ENCODE results near the gene MTRF1L. TPM values are rescaled to one million over a fixed set of nuclear protein-coding genes. Genes with fewer than 3 reads are reported as not detected.

The MTRF1L gene
- total and polyA plus RNA-seq, 2 of the 13 experiments (the other 11 are each of a cell fraction or from before 2014, with no cell fraction given), result 17.6 to 28.7 TPM

DNA sequence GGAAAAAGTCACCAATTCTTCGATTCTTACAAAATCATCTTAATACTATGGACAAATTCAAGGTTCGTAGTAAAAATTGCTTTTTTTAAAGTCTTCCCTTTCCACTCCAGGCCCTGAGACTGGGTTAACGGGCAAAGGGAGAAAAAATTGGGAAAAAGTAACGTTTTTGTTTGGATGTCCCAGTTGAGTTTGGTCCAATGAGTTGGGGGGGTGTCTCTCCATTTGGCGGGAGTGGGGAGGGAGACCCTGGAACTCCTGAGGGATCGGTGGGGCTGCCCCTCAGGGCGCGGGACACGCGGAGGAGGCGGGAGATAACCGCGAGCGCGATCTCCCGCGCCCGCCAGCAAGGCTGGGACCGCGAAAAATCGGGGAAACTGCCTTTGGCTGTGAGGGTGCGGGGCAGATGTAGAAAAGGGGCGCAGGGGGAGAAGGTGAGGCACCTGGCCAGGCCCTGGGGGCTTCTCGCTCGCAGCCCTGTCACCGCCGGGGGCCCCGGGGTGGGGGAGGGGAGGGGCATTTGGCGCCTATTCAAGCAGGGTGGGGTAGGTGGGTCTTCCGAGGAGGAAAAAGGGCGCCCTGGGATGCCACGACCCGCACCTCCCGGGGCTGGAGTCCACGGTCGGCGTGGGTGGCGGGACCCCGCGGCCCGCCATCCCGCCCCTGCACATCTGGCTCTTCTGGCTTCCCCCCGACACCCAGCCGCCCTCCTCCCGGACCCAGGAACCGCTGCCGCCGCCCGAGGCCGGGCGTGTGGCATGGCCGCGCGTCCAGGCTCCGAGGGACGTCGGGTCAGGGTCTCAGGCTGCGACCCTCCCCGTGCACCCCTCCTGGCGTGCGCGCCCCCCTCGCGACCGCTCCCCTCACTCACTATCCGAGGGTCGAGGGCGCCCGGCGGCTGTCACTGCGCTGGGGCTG lies 20.3 kb downstream of the MTRF1L start (continued):
- TF ChIP-seq, protein P1, sequence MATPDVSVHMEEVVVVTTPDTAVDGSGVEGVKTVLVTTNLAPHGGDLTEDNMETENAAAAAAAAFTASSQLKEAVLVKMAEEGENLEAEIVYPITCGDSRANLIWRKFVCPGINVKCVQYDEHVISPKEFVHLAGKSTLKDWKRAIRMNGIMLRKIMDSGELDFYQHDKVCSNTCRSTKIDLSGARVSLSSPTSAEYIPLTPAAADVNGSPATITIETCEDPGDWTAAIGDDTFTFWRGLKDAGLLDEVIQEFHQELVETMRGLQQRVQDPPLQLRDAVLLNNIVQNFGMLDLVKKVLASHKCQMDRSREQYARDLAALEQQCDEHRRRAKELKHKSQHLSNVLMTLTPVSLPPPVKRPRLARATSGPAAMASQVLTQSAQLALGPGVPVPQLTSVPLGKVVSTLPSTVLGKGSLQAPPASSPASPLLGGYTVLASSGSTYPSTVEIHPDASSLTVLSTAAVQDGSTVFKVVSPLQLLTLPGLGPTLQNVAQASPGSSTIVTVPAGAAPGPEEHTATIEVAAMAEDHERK (CRISPR knock-in tag; IDR thresholded peaks at IDR 0.05; ENCODE audit: low read depth), result no peak
- TF ChIP-seq, protein P2, sequence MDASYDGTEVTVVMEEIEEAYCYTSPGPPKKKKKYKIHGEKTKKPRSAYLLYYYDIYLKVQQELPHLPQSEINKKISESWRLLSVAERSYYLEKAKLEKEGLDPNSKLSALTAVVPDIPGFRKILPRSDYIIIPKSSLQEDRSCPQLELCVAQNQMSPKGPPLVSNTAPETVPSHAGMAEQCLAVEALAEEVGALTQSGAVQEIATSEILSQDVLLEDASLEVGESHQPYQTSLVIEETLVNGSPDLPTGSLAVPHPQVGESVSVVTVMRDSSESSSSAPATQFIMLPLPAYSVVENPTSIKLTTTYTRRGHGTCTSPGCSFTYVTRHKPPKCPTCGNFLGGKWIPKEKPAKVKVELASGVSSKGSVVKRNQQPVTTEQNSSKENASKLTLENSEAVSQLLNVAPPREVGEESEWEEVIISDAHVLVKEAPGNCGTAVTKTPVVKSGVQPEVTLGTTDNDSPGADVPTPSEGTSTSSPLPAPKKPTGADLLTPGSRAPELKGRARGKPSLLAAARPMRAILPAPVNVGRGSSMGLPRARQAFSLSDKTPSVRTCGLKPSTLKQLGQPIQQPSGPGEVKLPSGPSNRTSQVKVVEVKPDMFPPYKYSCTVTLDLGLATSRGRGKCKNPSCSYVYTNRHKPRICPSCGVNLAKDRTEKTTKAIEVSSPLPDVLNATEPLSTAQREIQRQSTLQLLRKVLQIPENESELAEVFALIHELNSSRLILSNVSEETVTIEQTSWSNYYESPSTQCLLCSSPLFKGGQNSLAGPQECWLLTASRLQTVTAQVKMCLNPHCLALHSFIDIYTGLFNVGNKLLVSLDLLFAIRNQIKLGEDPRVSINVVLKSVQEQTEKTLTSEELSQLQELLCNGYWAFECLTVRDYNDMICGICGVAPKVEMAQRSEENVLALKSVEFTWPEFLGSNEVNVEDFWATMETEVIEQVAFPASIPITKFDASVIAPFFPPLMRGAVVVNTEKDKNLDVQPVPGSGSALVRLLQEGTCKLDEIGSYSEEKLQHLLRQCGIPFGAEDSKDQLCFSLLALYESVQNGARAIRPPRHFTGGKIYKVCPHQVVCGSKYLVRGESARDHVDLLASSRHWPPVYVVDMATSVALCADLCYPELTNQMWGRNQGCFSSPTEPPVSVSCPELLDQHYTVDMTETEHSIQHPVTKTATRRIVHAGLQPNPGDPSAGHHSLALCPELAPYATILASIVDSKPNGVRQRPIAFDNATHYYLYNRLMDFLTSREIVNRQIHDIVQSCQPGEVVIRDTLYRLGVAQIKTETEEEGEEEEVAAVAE (CRISPR knock-in tag; IDR thresholded peaks at IDR 0.05; ENCODE audit: borderline replicate concordance), result no peak
- 0 out of 2 replicates have a peak, but pooled peaks have one; percentile 0 for TF ChIP-seq CBX5 (CRISPR knock-in tag; IDR thresholded peaks at IDR 0.05; ENCODE audit: borderline replicate concordance)
- TF ChIP-seq RFX5 (IDR thresholded peaks at IDR 0.05; ENCODE audit: low read depth, low read length), result no peak
- TF ChIP-seq RARG (CRISPR knock-in tag; IDR thresholded peaks at IDR 0.05; ENCODE audit: low read depth), result no peak
- TF ChIP-seq, protein P3, sequence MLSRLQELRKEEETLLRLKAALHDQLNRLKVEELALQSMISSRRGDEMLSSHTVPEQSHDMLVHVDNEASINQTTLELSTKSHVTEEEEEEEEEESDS (CRISPR knock-in tag; IDR thresholded peaks at IDR 0.05; ENCODE audit: borderline replicate concordance), result no peak
- no peak; the same call in 1 of the 2 replicates for TF ChIP-seq ZNF451 (CRISPR knock-in tag; IDR thresholded peaks at IDR 0.05)
- no peak for TF ChIP-seq ZNF768 (CRISPR knock-in tag; IDR thresholded peaks at IDR 0.05)
- no peak for TF ChIP-seq MLLT10 (CRISPR knock-in tag; IDR thresholded peaks at IDR 0.05)
- no peak for TF ChIP-seq ZNF296 (CRISPR knock-in tag; conservative IDR thresholded peaks at IDR 0.05)
- TF ChIP-seq, protein P4, sequence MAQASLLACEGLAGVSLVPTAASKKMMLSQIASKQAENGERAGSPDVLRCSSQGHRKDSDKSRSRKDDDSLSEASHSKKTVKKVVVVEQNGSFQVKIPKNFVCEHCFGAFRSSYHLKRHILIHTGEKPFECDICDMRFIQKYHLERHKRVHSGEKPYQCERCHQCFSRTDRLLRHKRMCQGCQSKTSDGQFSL (CRISPR knock-in tag; IDR thresholded peaks at IDR 0.05), result 0 out of 2 replicates have a peak, but pooled peaks have one; percentile 26
- no peak for TF ChIP-seq ZNF605 (CRISPR knock-in tag; IDR thresholded peaks at IDR 0.05)
- no peak for TF ChIP-seq SPEN (CRISPR knock-in tag; IDR thresholded peaks at IDR 0.05; ENCODE audit: low read depth)
- TF ChIP-seq TP53 (CRISPR knock-in tag; conservative IDR thresholded peaks at IDR 0.05), result 0 out of 2 replicates have a peak, but pooled peaks have one; percentile 13
- TF ChIP-seq, protein P5, sequence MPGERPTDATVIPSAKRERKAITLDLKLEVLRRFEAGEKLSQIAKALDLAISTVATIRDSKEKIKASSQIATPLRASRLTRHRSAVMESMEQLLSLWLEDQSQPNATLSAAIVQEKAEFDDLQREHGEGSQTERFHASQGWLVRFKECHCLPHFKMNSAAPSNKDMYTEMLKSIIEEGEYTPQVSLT (CRISPR knock-in tag; IDR thresholded peaks at IDR 0.05; ENCODE audit: borderline replicate concordance, low read depth), result no peak
- TF ChIP-seq PCBP1 (IDR thresholded peaks at IDR 0.05; ENCODE audit: borderline replicate concordance, low read depth, low read length), result no peak
- TF ChIP-seq, protein P6, sequence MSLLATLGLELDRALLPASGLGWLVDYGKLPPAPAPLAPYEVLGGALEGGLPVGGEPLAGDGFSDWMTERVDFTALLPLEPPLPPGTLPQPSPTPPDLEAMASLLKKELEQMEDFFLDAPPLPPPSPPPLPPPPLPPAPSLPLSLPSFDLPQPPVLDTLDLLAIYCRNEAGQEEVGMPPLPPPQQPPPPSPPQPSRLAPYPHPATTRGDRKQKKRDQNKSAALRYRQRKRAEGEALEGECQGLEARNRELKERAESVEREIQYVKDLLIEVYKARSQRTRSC (CRISPR knock-in tag; IDR thresholded peaks at IDR 0.05; ENCODE audit: low read depth), result peak; percentile 4; the same call in 1 of the 2 replicates
- TF ChIP-seq, protein P7, sequence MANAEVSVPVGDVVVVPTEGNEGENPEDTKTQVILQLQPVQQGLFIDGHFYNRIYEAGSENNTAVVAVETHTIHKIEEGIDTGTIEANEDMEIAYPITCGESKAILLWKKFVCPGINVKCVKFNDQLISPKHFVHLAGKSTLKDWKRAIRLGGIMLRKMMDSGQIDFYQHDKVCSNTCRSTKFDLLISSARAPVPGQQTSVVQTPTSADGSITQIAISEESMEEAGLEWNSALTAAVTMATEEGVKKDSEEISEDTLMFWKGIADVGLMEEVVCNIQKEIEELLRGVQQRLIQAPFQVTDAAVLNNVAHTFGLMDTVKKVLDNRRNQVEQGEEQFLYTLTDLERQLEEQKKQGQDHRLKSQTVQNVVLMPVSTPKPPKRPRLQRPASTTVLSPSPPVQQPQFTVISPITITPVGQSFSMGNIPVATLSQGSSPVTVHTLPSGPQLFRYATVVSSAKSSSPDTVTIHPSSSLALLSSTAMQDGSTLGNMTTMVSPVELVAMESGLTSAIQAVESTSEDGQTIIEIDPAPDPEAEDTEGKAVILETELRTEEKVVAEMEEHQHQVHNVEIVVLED (CRISPR knock-in tag; IDR thresholded peaks at IDR 0.05; ENCODE audit: borderline replicate concordance), result no peak
- TF ChIP-seq RFXAP (CRISPR knock-in tag; IDR thresholded peaks at IDR 0.05; ENCODE audit: borderline replicate concordance), result no peak

Data from HepG2 (cell line).